Amniotic stem cell (primary cell): ENCODE data around the gene ANKRD30A.
"Not testable (repeated sequence)": the region's sequence is repeated elsewhere in the genome, so short reads cannot be mapped to it uniquely, and the experiment has no call there.

ENCODE experiments used
- DNase-seq: peaks from one replicate; lab custom pipeline; 2025; lab: John Stamatoyannopoulos, UW

ANKRD30A gene

DNA sequence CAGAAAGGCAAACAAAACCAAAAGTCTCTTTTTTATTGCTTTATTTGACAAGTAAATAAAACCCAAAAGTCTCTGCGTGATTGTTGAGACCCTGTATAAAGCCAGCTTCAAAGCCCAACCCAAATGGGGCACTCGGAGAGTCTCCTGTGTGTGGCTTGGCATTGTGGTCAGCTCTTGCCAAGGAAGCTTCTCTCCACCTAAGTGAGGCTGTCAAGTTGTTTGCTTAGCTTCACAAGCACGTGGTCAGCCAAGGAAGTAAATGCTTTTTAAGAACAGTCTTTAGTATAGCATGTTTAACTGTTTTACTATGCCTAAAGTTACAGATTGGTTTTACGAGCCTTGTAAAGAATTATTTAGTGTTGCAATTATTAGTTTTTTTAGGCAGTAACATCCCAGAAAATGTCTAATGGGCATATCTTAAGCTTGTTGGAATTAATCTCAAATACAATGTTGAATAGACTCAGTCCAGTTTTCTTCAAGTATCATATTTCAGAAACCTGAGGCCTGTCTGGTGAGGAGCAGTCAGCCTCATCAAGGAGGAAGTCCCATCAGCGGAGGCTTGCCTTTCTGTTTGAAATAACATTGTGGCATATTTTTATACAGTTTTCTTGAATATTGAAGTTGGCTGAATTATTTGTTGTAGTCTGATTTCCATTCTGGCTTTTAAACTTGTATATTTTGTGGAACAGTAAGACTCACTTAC lies 144.3 kb downstream of the ANKRD30A start:
- no peak for DNase-seq

DNA sequence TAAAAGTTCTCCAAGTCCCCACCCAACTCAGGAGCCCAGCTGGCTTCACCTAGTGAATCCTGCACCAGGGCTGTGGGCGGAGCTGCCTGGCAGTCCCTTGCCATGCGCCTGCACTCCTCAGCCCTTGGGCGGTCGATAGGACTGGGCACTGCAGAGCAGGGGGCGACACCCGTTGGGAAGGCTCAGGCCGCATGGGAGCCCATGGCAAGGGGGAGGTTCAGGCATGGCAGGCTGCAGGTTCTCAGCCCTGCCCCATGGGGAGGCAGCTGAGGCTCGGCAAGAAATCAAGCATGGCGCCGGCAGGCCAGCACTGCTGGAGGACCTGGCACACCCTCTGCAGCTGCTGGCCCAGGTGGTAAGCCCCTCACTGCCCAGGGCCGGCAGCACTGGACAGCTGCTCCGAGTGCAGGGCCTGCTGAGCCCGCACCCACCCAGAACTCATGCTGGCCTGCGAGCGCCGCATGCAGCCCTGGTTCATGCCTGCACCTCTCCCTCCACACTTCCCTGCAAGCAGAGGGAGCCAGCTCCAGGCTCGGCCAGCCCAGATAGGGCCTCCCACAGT lies 149.9 kb downstream of the ANKRD30A start:
- no peak for DNase-seq

DNA sequence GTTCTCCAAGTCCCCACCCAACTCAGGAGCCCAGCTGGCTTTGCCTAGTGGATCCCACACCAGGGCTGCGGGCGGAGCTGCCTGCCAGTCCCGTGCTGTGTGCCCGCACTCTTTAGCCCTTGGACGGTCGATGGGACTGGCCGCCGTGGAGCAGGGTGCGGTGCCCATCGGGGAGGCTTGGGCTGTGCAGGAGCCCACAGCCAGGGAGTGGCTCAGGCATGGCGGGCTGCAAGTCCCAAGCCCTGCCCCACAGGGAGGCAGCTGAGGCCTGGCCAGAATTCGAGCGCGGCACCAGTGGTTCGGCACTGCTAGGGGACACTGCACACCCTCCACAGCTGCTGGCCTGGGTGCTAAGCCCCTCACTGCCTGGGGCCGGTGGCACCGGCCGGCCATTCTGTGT lies 159.7 kb downstream of the ANKRD30A start:
- no peak for DNase-seq

DNA sequence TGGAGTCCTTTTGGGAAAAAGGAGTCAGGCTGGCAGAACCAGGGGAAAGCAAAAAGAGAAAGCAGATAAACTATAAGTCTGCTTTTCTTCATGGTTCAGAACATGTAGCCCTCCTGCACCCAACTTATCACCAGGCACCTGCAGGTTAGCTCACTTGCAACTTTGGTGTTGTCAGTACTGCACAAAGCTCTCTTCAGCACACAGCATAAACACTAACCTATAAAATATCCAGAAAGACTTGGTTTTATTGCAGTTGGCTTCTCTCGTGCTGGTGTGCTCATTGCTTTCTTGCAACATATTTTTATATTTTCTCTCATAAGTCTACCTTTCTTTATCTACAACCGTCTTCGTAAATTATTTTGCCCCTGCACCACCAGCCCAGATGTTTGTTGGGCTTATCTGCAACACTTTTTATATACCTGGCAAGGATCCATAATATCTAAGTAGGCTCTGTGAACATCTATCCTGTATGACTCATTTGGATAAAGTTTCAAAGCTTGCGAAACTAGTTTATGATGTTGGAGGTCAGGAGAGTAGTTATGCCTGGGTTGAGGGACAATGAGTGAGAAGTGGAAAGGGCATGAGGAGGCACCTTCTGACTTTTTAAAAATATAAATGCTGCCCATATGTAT lies 164.6 kb downstream of the ANKRD30A start:
- DNase-seq: no peak

DNA sequence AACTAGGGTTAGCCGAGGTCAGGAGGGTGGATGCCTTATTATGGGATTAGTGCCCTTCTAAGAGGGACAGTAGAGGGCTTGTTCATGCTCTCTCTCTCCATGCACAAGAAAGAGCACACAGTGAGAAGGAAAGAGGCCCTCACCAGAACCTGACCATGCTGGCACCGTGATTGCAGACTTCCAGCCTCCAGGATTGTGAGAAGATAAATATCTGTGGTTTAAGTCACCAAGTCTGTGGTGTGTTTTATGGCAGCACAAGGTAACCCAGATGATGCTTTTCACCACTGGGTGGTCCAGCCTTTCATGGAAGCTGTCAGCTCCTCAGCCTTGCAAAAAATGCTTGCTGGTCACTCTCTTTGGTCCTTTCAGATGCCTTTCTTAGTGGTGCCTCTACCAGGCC lies 175.9 kb downstream of the ANKRD30A start:
- DNase-seq: no peak

DNA sequence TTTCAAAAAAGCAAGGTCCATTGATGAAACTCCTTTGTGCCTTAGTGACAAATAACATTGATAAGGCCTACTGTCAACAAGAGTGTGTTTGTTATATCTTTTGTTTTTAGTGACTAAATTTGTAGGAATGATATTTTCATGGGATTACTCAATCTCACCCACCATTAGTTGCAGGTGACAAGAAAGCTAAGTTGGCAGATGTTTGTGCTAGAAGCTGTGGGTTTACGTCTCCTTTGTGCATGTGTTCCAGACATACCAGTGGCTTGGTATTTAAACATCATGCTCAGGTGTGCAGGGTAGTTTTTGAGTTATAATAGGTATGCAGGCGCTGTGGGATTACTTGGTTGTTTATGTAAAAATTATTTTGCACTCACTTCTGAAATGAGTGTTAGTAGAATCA lies 178.6 kb downstream of the ANKRD30A start:
- DNase-seq: no peak

DNA sequence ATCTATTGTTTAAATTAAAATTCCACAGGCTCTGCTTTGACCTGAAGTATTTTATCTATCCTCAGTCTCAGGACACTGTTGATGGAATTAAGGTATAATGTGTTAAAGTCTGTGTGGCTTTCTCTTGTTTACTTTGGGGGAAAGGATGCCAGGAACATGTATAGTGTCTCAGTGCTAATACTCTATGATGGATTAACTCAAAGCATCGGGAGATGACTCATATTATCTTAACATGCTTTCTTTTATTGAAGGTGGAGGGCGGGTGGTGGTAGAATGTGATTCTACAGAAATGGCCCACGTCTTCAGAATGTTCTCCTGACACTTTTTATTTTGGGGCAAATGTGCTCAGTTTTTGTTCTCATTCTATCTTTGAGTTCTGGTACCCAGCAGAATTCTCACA lies 189.0 kb downstream of the ANKRD30A start:
- no peak for DNase-seq

DNA sequence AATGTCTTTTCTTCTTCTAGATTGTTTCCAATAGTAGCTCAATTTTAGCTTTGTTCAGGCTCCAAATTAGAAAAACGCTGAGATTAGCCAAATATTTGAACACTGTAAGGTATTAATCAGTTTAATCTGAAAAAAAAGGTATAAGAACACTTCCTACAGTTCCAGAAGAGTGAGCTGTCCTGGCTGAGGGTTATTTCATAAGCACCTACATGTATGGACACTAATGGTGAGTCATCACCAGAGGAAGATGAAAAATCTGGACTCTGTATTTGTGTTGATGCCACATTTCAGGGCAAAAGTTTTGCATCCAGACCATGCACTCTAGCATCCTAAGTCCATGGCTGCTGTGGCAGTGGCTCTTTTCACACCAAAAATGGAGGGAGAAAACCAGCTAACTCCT lies 189.5 kb downstream of the ANKRD30A start:
- DNase-seq: no peak

DNA sequence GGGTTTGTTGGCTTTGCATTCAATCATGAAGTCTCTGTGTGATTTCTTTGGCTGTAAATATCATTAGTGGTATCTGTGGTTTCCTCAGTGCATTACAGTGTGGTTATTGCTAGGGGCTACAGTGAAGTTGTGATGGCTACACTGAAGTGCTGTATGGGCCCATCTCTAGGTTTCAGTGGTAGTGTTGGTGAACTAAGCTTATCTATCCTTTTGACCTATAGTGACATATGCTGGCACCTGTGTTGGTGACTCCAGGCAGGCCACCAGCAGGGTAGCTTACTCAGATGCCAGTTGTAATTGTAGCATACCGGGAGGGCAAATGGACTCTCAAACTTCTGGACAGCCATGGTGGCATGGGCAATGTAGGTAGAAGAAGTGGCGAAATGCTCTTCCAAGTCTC lies 219.0 kb downstream of the ANKRD30A start:
- no peak for DNase-seq

DNA sequence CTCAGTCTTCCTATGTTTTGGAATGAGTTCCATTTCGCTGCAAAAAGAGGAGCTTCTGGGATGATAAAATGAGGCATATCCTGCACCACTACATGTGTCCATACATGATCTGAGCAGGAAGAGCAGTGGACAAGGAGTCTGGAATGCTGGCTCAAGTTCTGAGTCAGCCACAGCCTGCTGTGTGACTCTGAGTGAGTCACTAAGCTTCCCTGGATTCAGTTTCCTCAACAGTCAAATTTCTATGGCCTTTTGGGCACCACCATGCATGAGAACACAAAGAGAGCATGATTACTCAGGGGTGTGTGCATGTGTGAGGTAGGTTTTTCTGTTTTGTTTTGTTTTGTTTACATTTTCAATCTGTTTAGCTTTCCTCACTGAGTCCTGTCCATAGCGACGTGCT lies 254.6 kb downstream of the ANKRD30A start:
- DNase-seq: no peak

DNA sequence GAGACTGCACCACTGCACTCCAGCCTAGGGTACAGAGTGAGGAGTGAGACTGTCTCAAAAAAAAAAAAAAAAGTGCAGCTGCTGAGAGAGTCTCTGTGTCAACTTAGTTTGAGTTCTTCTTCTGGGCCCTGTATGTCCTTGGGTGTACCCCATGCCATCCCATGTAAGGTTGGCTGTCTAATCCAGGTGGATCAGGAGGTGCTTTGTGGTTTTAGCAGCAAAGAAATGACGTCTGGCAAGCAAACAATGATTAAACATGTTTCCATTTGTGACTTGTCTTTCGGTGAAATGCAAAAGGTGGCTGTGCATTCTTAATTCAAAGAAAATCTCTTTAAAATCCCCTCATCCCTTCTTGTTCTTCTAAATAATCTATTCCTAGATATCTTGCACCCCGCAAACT lies 255.9 kb downstream of the ANKRD30A start:
- no peak for DNase-seq

DNA sequence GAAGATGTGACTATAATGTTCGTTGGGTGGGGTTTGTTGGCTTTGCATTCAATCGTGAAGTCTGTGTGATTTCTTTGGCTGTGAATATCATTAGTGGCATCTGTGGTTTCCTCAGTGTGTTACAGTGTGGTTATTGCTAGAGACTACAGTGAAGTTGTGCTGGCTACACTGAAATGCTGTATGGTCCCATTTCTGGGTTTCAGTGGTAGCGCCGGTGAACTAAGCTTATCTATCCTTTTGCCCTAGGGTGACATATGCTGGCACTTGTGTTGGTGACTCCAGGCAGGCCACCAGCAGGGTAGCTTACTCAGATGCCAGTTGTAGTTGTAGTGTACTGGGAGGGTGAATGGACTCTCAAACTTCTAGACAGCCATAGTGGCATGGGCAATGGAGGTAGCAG lies 259.5 kb downstream of the ANKRD30A start:
- no peak for DNase-seq

DNA sequence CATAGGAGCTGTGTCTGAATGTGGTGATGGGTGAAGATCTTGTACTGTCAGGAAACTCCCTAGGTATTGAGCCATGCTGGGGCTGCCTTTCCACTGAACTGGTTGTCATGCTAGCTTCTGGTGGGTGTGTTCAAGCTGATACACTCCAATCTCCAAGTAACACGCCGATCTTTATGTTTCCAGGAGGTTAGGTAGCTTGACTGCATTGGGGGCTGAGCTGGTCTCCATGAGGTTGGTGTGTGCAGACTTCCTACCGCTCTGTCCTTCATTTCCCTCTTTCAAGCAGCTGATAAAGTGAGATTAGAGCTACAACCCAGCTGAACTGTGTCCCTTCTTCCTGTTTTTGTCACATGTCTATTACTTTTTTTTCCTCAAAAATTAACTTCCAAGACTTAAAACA lies 265.5 kb downstream of the ANKRD30A start:
- DNase-seq: no peak

DNA sequence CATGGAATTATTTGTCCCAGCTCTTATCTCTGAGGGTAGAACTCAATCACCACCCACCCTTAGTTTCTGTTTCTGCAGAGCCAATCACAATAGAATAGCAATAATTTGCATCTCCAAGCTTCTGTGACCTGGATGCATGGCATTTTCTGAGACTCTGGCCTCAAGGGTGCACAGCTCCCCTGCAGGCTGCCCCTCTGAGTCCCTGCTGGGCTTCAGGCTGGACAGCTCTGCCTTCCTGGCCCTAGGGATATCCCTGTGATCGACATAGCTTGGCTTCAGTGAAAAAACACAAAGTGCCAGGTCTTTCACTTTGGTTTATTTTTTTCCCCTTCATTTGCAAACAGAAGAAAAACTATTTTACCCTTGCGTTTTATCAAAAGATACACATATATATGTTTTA lies 275.4 kb downstream of the ANKRD30A start:
- not testable (repeated sequence) for DNase-seq

DNA sequence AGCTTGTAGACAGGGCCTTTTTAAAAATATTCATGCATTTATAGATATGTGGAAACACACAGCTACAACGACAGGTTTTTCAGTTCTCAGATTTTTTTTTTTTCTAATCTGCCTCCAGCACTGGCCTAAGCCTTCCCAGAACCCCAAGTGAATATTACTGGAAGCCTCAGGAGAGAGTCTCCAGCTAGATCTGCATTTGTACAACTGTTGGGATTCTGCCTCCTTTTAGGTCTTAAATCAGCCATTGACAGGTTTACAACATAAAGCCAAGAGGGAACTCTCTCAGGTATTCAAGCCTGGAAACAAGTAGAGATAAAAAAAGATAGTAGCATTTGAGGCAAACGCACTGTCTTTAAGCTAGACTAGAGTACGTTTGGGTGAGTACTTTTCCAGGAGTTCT lies 275.8 kb downstream of the ANKRD30A start:
- no peak for DNase-seq

DNA sequence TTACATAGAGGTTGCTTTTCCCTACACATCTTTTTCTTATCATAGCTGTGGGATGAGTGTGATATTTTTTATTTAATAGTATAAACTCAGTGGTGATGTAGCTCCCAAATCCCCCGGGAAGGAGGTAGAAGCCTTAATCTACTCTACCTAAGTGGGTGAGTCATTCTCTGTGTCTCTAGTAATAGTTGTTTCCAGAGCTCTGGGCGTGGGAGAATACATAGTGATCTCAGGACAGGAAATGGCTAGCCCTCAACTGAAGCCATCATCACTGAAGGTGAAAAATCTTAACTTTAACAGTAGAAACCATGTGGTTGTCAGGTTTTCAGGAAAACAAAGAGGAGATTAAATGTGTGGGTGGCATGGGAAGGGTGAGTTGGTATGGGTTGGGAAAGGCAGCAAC lies 278.4 kb downstream of the ANKRD30A start:
- DNase-seq: no peak
